ENCODE data around the gene TTC33.

DNA sequence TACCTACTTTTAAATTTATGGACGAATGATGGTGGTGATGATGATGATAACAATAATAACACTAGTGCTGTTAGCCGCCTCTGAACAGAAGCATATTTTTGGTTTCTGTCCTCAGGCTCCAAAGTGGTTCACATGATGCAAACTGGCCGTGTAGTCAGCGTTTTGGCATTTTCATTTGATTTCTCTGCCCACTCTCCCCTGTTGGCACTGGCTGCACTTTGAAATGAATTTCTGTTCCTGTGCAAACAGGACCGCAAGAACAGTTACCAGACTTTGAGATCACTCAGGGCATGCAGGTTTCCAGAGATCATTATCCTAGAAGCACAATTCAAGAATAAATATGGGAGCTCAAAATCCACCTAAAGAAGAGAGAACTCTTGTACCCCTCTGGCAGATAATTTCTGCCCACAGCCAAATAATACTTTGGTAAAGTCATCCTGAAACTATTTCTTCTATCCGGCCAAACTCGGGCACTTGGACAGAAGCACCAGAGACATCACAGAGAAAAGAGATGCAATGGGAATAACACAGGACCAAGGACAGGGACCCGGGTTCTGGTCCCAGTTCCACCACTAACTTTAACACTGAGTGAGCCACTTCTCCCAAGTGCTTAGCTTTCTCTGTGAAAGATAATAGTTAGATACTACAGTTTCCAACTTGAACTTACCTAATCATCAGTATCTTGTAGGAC lies 277.8 kb downstream of the TTC33 start:
- TF ChIP-seq, protein P1, sequence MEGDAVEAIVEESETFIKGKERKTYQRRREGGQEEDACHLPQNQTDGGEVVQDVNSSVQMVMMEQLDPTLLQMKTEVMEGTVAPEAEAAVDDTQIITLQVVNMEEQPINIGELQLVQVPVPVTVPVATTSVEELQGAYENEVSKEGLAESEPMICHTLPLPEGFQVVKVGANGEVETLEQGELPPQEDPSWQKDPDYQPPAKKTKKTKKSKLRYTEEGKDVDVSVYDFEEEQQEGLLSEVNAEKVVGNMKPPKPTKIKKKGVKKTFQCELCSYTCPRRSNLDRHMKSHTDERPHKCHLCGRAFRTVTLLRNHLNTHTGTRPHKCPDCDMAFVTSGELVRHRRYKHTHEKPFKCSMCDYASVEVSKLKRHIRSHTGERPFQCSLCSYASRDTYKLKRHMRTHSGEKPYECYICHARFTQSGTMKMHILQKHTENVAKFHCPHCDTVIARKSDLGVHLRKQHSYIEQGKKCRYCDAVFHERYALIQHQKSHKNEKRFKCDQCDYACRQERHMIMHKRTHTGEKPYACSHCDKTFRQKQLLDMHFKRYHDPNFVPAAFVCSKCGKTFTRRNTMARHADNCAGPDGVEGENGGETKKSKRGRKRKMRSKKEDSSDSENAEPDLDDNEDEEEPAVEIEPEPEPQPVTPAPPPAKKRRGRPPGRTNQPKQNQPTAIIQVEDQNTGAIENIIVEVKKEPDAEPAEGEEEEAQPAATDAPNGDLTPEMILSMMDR (IDR thresholded peaks at IDR 0.05): no peak
- TF ChIP-seq POLR2A (IDR thresholded peaks at IDR 0.05): no peak

All from Peyer's patch (tissue), 4 donors.